Epithelial cell of prostate (primary cell): ENCODE results near the gene TBCE.

Experiments used
- DNase-seq: peaks from one replicate; pipeline ENCODE4 v3.0.0-alpha.2; 2011; ENCODE audit warnings: low read depth, low spot score
- H3K27ac ChIP-seq: fragments of 450-650 bp; 2 replicates; pipeline ENCODE4 v1.5.1; 2017; ENCODE audit warnings: mild to moderate bottlenecking

TBCE gene

GRCh38 chr1:235408503-235408960 lies 41.3 kb downstream of the TBCE start:
- DNase-seq: no peak
- no peak overlapping the region for H3K27ac ChIP-seq

- H3K27ac ChIP-seq: no peak overlapping the region
- DNase-seq: no peak
Measured at GRCh38 chr1:235409042-235409820, 42.0 kb downstream of the TBCE start.

GRCh38 chr1:235410467-235410866 lies 43.2 kb downstream of the TBCE start:
- no peak for DNase-seq
- no peak overlapping the region for H3K27ac ChIP-seq

- no peak overlapping the region for H3K27ac ChIP-seq
- no peak for DNase-seq
Measured at GRCh38 chr1:235411489-235412486, 44.6 kb downstream of the TBCE start.

- H3K27ac ChIP-seq: no peak overlapping the region
- peak; percentile 34 for DNase-seq
Measured at GRCh38 chr1:235415008-235415904, 48.0 kb downstream of the TBCE start.

GRCh38 chr1:235416662-235417049 lies 49.4 kb downstream of the TBCE start:
- DNase-seq: no peak
- H3K27ac ChIP-seq: no peak overlapping the region

- DNase-seq: no peak
- H3K27ac ChIP-seq: no peak overlapping the region
Measured at GRCh38 chr1:235417086-235417697, 50.0 kb downstream of the TBCE start.

GRCh38 chr1:235421751-235422150 lies 54.5 kb downstream of the TBCE start:
- no peak for DNase-seq
- H3K27ac ChIP-seq: no peak overlapping the region

- no peak for DNase-seq
Measured at GRCh38 chr1:235423214-235423652, 56.0 kb downstream of the TBCE start.

GRCh38 chr1:235424092-235424491 lies 56.9 kb downstream of the TBCE start:
- no peak overlapping the region for H3K27ac ChIP-seq
- DNase-seq: no peak

More at GRCh38 chr1:235423214-235423652, 56.0 kb downstream of the TBCE start:
- no peak overlapping the region for H3K27ac ChIP-seq

GRCh38 chr1:235425357-235425756 lies 58.1 kb downstream of the TBCE start:
- DNase-seq: no peak
- no peak overlapping the region for H3K27ac ChIP-seq

- no peak for DNase-seq
- no peak overlapping the region for H3K27ac ChIP-seq
Measured at GRCh38 chr1:235426143-235426542, 58.9 kb downstream of the TBCE start.

GRCh38 chr1:235426680-235427079 lies 59.5 kb downstream of the TBCE start:
- no peak for DNase-seq
- H3K27ac ChIP-seq: no peak overlapping the region

- no peak for DNase-seq
- H3K27ac ChIP-seq: no peak overlapping the region
Measured at GRCh38 chr1:235427447-235427846, 60.2 kb downstream of the TBCE start.

- no peak overlapping the region for H3K27ac ChIP-seq
- DNase-seq: no peak
Measured at GRCh38 chr1:235429143-235429542, 61.9 kb downstream of the TBCE start.

GRCh38 chr1:235430991-235431390 lies 63.8 kb downstream of the TBCE start:
- no peak overlapping the region for H3K27ac ChIP-seq
- DNase-seq: no peak

GRCh38 chr1:235434001-235434400 lies 66.8 kb downstream of the TBCE start:
- no peak for DNase-seq
- no peak overlapping the region for H3K27ac ChIP-seq

GRCh38 chr1:235441159-235441685 lies 74.0 kb downstream of the TBCE start:
- peak overlapping the region; percentile 65 for H3K27ac ChIP-seq
- no peak for DNase-seq

- H3K27ac ChIP-seq: peak overlapping the region; percentile 65
- DNase-seq: no peak
Measured at GRCh38 chr1:235442788-235443429, 75.7 kb downstream of the TBCE start.
